ENCODE data around the gene PNMA8A. TPM values are rescaled to one million over a fixed set of nuclear protein-coding genes. Genes with fewer than 3 reads are reported as not detected.
A peak's percentile ranks its signal among the peaks of the same experiment; 100 is the strongest.

The PNMA8A gene
- total and polyA plus RNA-seq, 2 of the 13 experiments (the other 11 are each of a cell fraction or from before 2014, with no cell fraction given): 0.13 to 0.51 TPM

GRCh38 chr19:46426506-46427162 is 44.7 kb downstream of the PNMA8A start (continued):
- TF ChIP-seq ZBTB44 (CRISPR knock-in tag; IDR thresholded peaks at IDR 0.05) (no peak), SIX1 (CRISPR knock-in tag; IDR thresholded peaks at IDR 0.05; ENCODE audit: borderline replicate concordance) (no peak), ZBTB20 (CRISPR knock-in tag; IDR thresholded peaks at IDR 0.05; ENCODE audit: borderline replicate concordance, low read depth) (no peak), MXI1 (IDR thresholded peaks at IDR 0.05; ENCODE audit: borderline replicate concordance, low read depth, low read length) (0 out of 3 replicates have a peak, but pooled peaks have one; percentile 68), MTF1 (CRISPR knock-in tag; IDR thresholded peaks at IDR 0.05) (no peak), KLF6 (CRISPR knock-in tag; IDR thresholded peaks at IDR 0.05) (no peak), KDM5A (IDR thresholded peaks at IDR 0.05; ENCODE audit: borderline replicate concordance, low read length) (no peak), HCFC1 (IDR thresholded peaks at IDR 0.05; ENCODE audit: low read depth, low read length) (no peak), NR2F2 (IDR thresholded peaks at IDR 0.05; ENCODE audit: borderline replicate concordance, low read depth) (no peak), EHMT2 (IDR thresholded peaks at IDR 0.05; ENCODE audit: borderline replicate concordance, low read depth, low read length) (no peak), PBX2 (CRISPR knock-in tag; IDR thresholded peaks at IDR 0.05) (no peak), SOX13 (IDR thresholded peaks at IDR 0.05) (no peak), SOX13 (CRISPR knock-in tag; conservative IDR thresholded peaks at IDR 0.05 in 1 of 2, IDR thresholded peaks at IDR 0.05 in 1 of 2) (no peak), ZNF788 (CRISPR knock-in tag; IDR thresholded peaks at IDR 0.05; ENCODE audit: borderline replicate concordance) (peak; percentile 58; the same call in 1 of the 2 replicates), RXRA (CRISPR knock-in tag; IDR thresholded peaks at IDR 0.05) (no peak), GATAD2A (CRISPR knock-in tag; IDR thresholded peaks at IDR 0.05) (no peak), LBX2 (CRISPR knock-in tag; IDR thresholded peaks at IDR 0.05; ENCODE audit: borderline replicate concordance) (no peak), TSC22D2 (CRISPR knock-in tag; IDR thresholded peaks at IDR 0.05; ENCODE audit: borderline replicate concordance) (no peak), CHCHD3 (CRISPR knock-in tag; IDR thresholded peaks at IDR 0.05) (no peak)
- TF ChIP-seq, protein P1, sequence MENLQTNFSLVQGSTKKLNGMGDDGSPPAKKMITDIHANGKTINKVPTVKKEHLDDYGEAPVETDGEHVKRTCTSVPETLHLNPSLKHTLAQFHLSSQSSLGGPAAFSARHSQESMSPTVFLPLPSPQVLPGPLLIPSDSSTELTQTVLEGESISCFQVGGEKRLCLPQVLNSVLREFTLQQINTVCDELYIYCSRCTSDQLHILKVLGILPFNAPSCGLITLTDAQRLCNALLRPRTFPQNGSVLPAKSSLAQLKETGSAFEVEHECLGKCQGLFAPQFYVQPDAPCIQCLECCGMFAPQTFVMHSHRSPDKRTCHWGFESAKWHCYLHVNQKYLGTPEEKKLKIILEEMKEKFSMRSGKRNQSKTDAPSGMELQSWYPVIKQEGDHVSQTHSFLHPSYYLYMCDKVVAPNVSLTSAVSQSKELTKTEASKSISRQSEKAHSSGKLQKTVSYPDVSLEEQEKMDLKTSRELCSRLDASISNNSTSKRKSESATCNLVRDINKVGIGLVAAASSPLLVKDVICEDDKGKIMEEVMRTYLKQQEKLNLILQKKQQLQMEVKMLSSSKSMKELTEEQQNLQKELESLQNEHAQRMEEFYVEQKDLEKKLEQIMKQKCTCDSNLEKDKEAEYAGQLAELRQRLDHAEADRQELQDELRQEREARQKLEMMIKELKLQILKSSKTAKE (CRISPR knock-in tag; IDR thresholded peaks at IDR 0.05; ENCODE audit: borderline replicate concordance): no peak
- TF ChIP-seq, protein P2, sequence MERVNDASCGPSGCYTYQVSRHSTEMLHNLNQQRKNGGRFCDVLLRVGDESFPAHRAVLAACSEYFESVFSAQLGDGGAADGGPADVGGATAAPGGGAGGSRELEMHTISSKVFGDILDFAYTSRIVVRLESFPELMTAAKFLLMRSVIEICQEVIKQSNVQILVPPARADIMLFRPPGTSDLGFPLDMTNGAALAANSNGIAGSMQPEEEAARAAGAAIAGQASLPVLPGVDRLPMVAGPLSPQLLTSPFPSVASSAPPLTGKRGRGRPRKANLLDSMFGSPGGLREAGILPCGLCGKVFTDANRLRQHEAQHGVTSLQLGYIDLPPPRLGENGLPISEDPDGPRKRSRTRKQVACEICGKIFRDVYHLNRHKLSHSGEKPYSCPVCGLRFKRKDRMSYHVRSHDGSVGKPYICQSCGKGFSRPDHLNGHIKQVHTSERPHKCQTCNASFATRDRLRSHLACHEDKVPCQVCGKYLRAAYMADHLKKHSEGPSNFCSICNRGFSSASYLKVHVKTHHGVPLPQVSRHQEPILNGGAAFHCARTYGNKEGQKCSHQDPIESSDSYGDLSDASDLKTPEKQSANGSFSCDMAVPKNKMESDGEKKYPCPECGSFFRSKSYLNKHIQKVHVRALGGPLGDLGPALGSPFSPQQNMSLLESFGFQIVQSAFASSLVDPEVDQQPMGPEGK (CRISPR knock-in tag; IDR thresholded peaks at IDR 0.05): no peak
- TF ChIP-seq, protein P3, sequence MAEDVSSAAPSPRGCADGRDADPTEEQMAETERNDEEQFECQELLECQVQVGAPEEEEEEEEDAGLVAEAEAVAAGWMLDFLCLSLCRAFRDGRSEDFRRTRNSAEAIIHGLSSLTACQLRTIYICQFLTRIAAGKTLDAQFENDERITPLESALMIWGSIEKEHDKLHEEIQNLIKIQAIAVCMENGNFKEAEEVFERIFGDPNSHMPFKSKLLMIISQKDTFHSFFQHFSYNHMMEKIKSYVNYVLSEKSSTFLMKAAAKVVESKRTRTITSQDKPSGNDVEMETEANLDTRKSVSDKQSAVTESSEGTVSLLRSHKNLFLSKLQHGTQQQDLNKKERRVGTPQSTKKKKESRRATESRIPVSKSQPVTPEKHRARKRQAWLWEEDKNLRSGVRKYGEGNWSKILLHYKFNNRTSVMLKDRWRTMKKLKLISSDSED (CRISPR knock-in tag; IDR thresholded peaks at IDR 0.05): no peak

Data from HepG2 (cell line).